Right lobe of liver (tissue), 4 donors: ENCODE results near the gene ZBTB7C.

Source experiments
- CTCF ChIP-seq, 4 donors: fragments of 200-600 bp in 3 of 4; fragments of 450-650 bp in 1 of 4; IDR thresholded peaks; one replicate each; pipeline versions ENCODE4 v1.5.1 to v1.8.0; 2016 to 2022; ENCODE audit warnings: antibody characterized with exemption in 4 of 4, mild to moderate bottlenecking in 2 of 4
- POLR2A ChIP-seq: fragments of 450-650 bp; IDR thresholded peaks from one replicate; pipeline ENCODE4 v1.6.1; 2017; ENCODE audit warnings: antibody characterized with exemption, mild to moderate bottlenecking
- donor health status: DM: no; HTN: no; CAD: no.
- donor health status: DM: no; HTN: no; CAD: no.
- donor health status: DM: no; HTN: yes; CAD: no.

GRCh38 chr18:48032876-48033789 is 376.1 kb downstream of the ZBTB7C start:
- TF ChIP-seq CTCF (IDR thresholded peaks at IDR 0.05) (no peak), POLR2A (no peak)
